Body of pancreas (tissue), 4 donors: ENCODE measurements around the gene CHRNG.

Experiments used
- POLR2A ChIP-seq, 3 donors: fragments of 450-650 bp; IDR thresholded peaks; one replicate each; pipeline ENCODE4 v1.6.1; 2016; ENCODE audit warnings: antibody characterized with exemption in 3 of 3, mild to moderate bottlenecking in 2 of 3
- TF ChIP-seq, protein P1 (sequence below), 7 experiments: fragments of 450-650 bp in 4 of 7; fragments of 200-600 bp in 3 of 7; sonication (generic) in 3 of 7; IDR thresholded peaks; one replicate each; pipeline ENCODE4 v1.5.1; 2016 to 2019; ENCODE audit warnings: antibody characterized with exemption in 7 of 7

GRCh38 chr2:232498452-232498851 lies 41.0 kb upstream of the CHRNG start:
- TF ChIP-seq, protein P1, sequence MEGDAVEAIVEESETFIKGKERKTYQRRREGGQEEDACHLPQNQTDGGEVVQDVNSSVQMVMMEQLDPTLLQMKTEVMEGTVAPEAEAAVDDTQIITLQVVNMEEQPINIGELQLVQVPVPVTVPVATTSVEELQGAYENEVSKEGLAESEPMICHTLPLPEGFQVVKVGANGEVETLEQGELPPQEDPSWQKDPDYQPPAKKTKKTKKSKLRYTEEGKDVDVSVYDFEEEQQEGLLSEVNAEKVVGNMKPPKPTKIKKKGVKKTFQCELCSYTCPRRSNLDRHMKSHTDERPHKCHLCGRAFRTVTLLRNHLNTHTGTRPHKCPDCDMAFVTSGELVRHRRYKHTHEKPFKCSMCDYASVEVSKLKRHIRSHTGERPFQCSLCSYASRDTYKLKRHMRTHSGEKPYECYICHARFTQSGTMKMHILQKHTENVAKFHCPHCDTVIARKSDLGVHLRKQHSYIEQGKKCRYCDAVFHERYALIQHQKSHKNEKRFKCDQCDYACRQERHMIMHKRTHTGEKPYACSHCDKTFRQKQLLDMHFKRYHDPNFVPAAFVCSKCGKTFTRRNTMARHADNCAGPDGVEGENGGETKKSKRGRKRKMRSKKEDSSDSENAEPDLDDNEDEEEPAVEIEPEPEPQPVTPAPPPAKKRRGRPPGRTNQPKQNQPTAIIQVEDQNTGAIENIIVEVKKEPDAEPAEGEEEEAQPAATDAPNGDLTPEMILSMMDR (IDR thresholded peaks at IDR 0.05) = no peak
- no peak for TF ChIP-seq POLR2A (IDR thresholded peaks at IDR 0.05)
